Vagina (tissue), 2 donors: ENCODE data around the gene RYR2.

Experiments
- CTCF ChIP-seq, 3 experiments: fragments of 450-650 bp in 2 of 3; fragments of 200-600 bp in 1 of 3; sonication (generic) in 1 of 3; IDR thresholded peaks; one replicate each; pipeline ENCODE4 v1.5.1; 2017 to 2019; ENCODE audit warnings: antibody characterized with exemption in 3 of 3, mild to moderate bottlenecking in 2 of 3, moderate library complexity in 2 of 3
- POLR2AphosphoS5 ChIP-seq, 2 donors: sonication (generic); formaldehyde crosslinking; IDR thresholded peaks; one replicate each; pipeline ENCODE4 v1.9.0; 2017; ENCODE audit warnings: antibody characterized with exemption in 2 of 2, mild to moderate bottlenecking in 2 of 2, low read depth in 1 of 2; ENCODE audit not compliant: insufficient read depth in 1 of 2

- TF ChIP-seq CTCF (IDR thresholded peaks at IDR 0.05), result no peak
- no peak for TF ChIP-seq POLR2AphosphoS5 (IDR thresholded peaks at IDR 0.05; ENCODE audit: insufficient read depth in 1 of 2, low read depth in 1 of 2)
These were observed 750.7 kb downstream of the RYR2 start for GRCh38 chr1:237792726-237793125.
